HPDE6-E6E7 (cell line): Measurements from ENCODE around the gene PTGR2.
"Not testable (repeated sequence)": the region's sequence is repeated elsewhere in the genome, so short reads cannot be mapped to it uniquely, and the experiment has no call there.

Source experiments
- DNase-seq: peaks from one replicate; pipeline ENCODE4 v3.0.0; 2011; ENCODE audit warnings: missing footprints; ENCODE audit errors: extremely low spot score

Gene PTGR2

GRCh38 chr14:73833034-73833433 is 18.6 kb upstream of the PTGR2 start:
- no peak for DNase-seq

- no peak for DNase-seq
Observed at GRCh38 chr14:73833530-73834260, 17.9 kb upstream of the PTGR2 start.

GRCh38 chr14:73834261-73834625 is 17.4 kb upstream of the PTGR2 start:
- no peak for DNase-seq

- DNase-seq: not testable (repeated sequence)
Observed at GRCh38 chr14:73838293-73839034, 13.2 kb upstream of the PTGR2 start.

GRCh38 chr14:73842201-73842600 is 9.4 kb upstream of the PTGR2 start:
- no peak for DNase-seq

- DNase-seq: no peak
Observed at GRCh38 chr14:73842851-73843250, 8.8 kb upstream of the PTGR2 start.

GRCh38 chr14:73843296-73843695 is 8.3 kb upstream of the PTGR2 start:
- DNase-seq: no peak

GRCh38 chr14:73846947-73847346 is 4.7 kb upstream of the PTGR2 start:
- DNase-seq: no peak

GRCh38 chr14:73851000-73851399 is 631 bp upstream of the PTGR2 start:
- peak; percentile 70 for DNase-seq

- DNase-seq: no peak
Observed at GRCh38 chr14:73859145-73859544, 7.5 kb downstream of the PTGR2 start.

GRCh38 chr14:73861073-73861472 is 9.4 kb downstream of the PTGR2 start:
- no peak for DNase-seq

- DNase-seq: no peak
Observed at GRCh38 chr14:73862480-73862879, 10.8 kb downstream of the PTGR2 start.

GRCh38 chr14:73863209-73863608 is 11.6 kb downstream of the PTGR2 start:
- DNase-seq: no peak

GRCh38 chr14:73865534-73866113 is 14.0 kb downstream of the PTGR2 start:
- no peak for DNase-seq

- not testable (repeated sequence) for DNase-seq
Observed at GRCh38 chr14:73869754-73870153, 18.1 kb downstream of the PTGR2 start.

GRCh38 chr14:73870525-73871235 is 19.0 kb downstream of the PTGR2 start:
- DNase-seq: no peak

- DNase-seq: no peak
Observed at GRCh38 chr14:73873660-73874059, 22.0 kb downstream of the PTGR2 start.

GRCh38 chr14:73877790-73878189 is 26.2 kb downstream of the PTGR2 start:
- DNase-seq: no peak

- DNase-seq: no peak
Observed at GRCh38 chr14:73878436-73878835, 26.8 kb downstream of the PTGR2 start.

GRCh38 chr14:73879027-73879426 is 27.4 kb downstream of the PTGR2 start:
- no peak for DNase-seq

- DNase-seq: no peak
Observed at GRCh38 chr14:73884438-73885190, 33.0 kb downstream of the PTGR2 start.
